ENCODE results near the gene SELENOF.

DNA sequence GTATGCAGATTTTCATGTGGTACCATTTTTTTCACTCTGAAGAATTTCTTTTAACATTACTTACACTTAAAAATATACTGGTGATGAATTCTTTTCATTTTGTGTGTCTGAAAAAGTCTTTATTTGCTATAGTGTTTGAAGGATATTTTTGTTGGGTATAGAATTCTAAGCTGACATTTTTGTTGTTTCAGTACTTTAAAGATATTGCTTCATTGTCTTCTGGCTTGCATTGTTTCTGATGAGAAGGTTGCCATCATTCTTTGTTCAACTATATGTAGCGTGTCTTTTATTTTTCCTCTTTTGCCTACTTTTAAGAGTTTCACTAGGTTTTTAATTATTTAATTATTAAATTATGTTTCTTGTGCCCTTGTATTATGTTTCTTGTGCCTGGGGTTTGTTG, 8.5 kb upstream of the SELENOF start:
- TF ChIP-seq, protein P1, sequence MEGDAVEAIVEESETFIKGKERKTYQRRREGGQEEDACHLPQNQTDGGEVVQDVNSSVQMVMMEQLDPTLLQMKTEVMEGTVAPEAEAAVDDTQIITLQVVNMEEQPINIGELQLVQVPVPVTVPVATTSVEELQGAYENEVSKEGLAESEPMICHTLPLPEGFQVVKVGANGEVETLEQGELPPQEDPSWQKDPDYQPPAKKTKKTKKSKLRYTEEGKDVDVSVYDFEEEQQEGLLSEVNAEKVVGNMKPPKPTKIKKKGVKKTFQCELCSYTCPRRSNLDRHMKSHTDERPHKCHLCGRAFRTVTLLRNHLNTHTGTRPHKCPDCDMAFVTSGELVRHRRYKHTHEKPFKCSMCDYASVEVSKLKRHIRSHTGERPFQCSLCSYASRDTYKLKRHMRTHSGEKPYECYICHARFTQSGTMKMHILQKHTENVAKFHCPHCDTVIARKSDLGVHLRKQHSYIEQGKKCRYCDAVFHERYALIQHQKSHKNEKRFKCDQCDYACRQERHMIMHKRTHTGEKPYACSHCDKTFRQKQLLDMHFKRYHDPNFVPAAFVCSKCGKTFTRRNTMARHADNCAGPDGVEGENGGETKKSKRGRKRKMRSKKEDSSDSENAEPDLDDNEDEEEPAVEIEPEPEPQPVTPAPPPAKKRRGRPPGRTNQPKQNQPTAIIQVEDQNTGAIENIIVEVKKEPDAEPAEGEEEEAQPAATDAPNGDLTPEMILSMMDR (IDR thresholded peaks at IDR 0.05; ENCODE audit: low read length), result no peak
- TF ChIP-seq EZH2 (IDR thresholded peaks at IDR 0.05; ENCODE audit: borderline replicate concordance, low read length), result no peak

Measured in OCI-LY1 (cell line).